PFSK-1 (cell line): ENCODE data around the gene SEMA3D.

Experiments used
- POLR2AphosphoS5 ChIP-seq: IDR thresholded peaks from 2 replicates; pipeline ENCODE4 v1.6.1; 2012; ENCODE audit warnings: low read depth, mild to moderate bottlenecking, control low read depth, low read length, moderate library complexity
- SIN3A ChIP-seq: IDR thresholded peaks from 2 replicates; pipeline ENCODE4 v1.6.1; 2012; ENCODE audit warnings: mild to moderate bottlenecking, low read length, moderate library complexity, borderline replicate concordance; ENCODE audit not compliant: insufficient read depth
- TF ChIP-seq, protein P1 (sequence below), 2 experiments: IDR thresholded peaks; 2 replicates each; pipeline versions ENCODE4 v1.6.1 to v1.8.0; 2011 to 2012; ENCODE audit warnings: low read depth in 2 of 2, low read length in 2 of 2, control low read depth in 1 of 2, inconsistent platforms in 1 of 2, mild to moderate bottlenecking in 1 of 2, moderate library complexity in 1 of 2; ENCODE audit not compliant: insufficient read depth in 1 of 2

DNA sequence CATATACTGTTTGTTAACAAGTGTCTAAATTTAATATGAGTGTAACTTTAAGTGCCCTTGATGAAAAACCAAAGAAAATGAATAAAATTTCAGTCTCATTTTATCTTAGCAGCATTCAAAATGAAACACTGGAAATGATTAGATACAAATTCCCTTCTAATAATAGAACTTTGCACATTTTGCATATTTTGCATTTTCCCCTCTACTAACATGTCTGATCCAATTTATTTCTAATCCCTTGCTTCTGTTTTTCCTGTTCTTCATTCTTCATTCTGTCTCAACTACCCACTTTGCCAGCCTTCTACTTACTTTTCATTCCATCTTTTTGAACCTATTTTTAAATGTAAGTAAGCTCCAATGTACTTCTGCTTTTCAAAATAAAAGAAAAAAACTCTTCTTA lies 42.7 kb upstream of the SEMA3D start:
- TF ChIP-seq POLR2AphosphoS5 (no peak), SIN3A (no peak)
- TF ChIP-seq, protein P1, sequence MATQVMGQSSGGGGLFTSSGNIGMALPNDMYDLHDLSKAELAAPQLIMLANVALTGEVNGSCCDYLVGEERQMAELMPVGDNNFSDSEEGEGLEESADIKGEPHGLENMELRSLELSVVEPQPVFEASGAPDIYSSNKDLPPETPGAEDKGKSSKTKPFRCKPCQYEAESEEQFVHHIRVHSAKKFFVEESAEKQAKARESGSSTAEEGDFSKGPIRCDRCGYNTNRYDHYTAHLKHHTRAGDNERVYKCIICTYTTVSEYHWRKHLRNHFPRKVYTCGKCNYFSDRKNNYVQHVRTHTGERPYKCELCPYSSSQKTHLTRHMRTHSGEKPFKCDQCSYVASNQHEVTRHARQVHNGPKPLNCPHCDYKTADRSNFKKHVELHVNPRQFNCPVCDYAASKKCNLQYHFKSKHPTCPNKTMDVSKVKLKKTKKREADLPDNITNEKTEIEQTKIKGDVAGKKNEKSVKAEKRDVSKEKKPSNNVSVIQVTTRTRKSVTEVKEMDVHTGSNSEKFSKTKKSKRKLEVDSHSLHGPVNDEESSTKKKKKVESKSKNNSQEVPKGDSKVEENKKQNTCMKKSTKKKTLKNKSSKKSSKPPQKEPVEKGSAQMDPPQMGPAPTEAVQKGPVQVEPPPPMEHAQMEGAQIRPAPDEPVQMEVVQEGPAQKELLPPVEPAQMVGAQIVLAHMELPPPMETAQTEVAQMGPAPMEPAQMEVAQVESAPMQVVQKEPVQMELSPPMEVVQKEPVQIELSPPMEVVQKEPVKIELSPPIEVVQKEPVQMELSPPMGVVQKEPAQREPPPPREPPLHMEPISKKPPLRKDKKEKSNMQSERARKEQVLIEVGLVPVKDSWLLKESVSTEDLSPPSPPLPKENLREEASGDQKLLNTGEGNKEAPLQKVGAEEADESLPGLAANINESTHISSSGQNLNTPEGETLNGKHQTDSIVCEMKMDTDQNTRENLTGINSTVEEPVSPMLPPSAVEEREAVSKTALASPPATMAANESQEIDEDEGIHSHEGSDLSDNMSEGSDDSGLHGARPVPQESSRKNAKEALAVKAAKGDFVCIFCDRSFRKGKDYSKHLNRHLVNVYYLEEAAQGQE (IDR thresholded peaks at IDR 0.05; ENCODE audit: insufficient read depth in 1 of 2, low read depth in 2 of 2, low read length in 2 of 2), result no peak
